ENCODE results near the gene IQUB. TPM values are rescaled to one million over a fixed set of nuclear protein-coding genes. Genes with fewer than 3 reads are reported as not detected.

Gene IQUB
- total and polyA plus RNA-seq, 8 donors = 0.15 to 0.81 (median 0.52) TPM

- Histone ChIP-seq H3K27ac (no peak overlapping the region), H3K4me1 (no peaks in the 10 kb centered on the region), H3K4me3 (no peak overlapping the region), H3K27me3 (no peaks in the 10 kb centered on the region), H3K36me3 (no peaks in the 10 kb centered on the region), H3K9me3 (no peaks in the 10 kb centered on the region)
- TF ChIP-seq CTCF (IDR thresholded peaks at IDR 0.05) = no peak
- no peak for DNase-seq
- intact Hi-C loops (cut with DNase I) = no loop called here
- no peak for FAIRE-seq
- no peak for ATAC-seq
- 63 to 78% methylated on average over 4 of the region's 4 CpGs for WGBS, 2 donors
These were observed 36.2 kb upstream of the IQUB start for GRCh38 chr7:123570390-123571182.

- FAIRE-seq (no peak), ATAC-seq (no peak), DNase-seq (no peak)
- 56 to 68% methylated on average over 2 of the region's 2 CpGs for WGBS, 2 donors
- Histone ChIP-seq H3K36me3 (no peaks in the 10 kb centered on the region), H3K9me3 (no peaks in the 10 kb centered on the region), H3K4me3 (no peak overlapping the region), H3K27ac (no peak overlapping the region), H3K27me3 (no peaks in the 10 kb centered on the region), H3K4me1 (no peaks in the 10 kb centered on the region)
- TF ChIP-seq CTCF (IDR thresholded peaks at IDR 0.05) = no peak
- intact Hi-C loops (cut with DNase I) = no loop called here
These were observed 35.1 kb upstream of the IQUB start for GRCh38 chr7:123569352-123570010.

GRCh38 chr7:123562121-123562520, 27.7 kb upstream of the IQUB start:
- no peak for TF ChIP-seq CTCF (IDR thresholded peaks at IDR 0.05)
- no peak for FAIRE-seq
- intact Hi-C loops (cut with DNase I) = no loop called here
- Histone ChIP-seq H3K27ac (no peak overlapping the region), H3K9me3 (no peaks in the 10 kb centered on the region), H3K36me3 (no peaks in the 10 kb centered on the region), H3K4me3 (no peak overlapping the region), H3K27me3 (no peaks in the 10 kb centered on the region), H3K4me1 (peaks cover 0 to 3% (median 0%) of the 10 kb centered on the region in 3 donors)
- no peak for DNase-seq
- no peak for ATAC-seq

GRCh38 chr7:123558289-123558874, 24.0 kb upstream of the IQUB start:
- Histone ChIP-seq H3K27me3 (no peaks in the 10 kb centered on the region), H3K36me3 (no peaks in the 10 kb centered on the region), H3K4me1 (peaks cover 6 to 28% (median 7%) of the 10 kb centered on the region in 3 donors), H3K27ac (peak overlapping the region in 3 of 4 donors; percentile 65 to 88 (median 84)), H3K9me3 (no peaks in the 10 kb centered on the region), H3K4me3 (peak overlapping the region; percentile 62 to 90 (median 74))
- DNase-seq = no peak
- no peak for TF ChIP-seq CTCF (IDR thresholded peaks at IDR 0.05)
- intact Hi-C loops (cut with DNase I) = no loop called here
- 52 to 61% methylated on average over 4 of the region's 4 CpGs for WGBS, 2 donors
- no peak for ATAC-seq
- FAIRE-seq = peak; percentile 32

Measured in pancreas (tissue), 10 donors.